ENCODE measurements around the gene GAR1. TPM values are rescaled to one million over a fixed set of nuclear protein-coding genes. Genes with fewer than 3 reads are reported as not detected.

GAR1 gene
- polyA plus RNA-seq, 4 donors = 12.3 to 39.6 (median 26.0) TPM

DNA sequence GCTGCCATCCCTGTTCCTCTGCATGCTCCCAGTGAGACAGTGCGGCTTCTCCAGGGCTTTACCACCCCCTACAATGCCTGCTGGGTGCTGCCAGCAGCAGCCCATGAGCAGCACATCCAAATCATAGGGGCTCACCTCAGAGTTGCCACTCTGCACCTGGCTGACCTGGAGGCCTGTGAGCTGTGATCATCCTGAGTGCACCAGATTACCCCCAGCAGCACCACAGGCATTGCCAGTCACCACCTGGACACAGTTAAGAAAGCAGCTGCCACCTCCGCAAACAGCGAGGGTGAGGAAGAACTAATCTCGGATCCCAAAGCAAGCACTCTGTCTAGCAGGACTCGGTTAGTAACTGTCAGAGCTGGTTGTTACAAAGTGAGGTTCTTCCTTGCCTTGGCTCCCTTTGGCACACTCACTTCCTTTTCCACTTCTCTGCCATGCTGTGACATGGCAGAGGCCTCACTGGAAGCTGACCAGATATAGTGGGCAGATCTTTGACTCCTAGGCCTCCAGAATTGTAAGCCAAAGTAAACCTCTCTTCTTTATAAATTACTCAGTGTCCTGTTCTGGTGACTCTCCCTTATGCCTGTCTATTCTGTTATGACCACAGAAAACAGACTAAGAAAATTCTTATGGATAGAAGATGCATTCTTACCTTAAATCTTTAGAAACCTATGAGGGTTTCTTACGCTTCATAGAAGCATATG, 57.5 kb downstream of the GAR1 start:
- no peak for DNase-seq
- WGBS, 3 donors = 94 to 96% (median 94%) methylated on average over 6 of the region's 6 CpGs
- H3K4me1 ChIP-seq (ENCODE audit: control insufficient read depth in 3 of 3, insufficient read depth in 2 of 3, low read depth in 1 of 3, low read length in 2 of 3) = no peaks in the 10 kb centered on the region
- no peaks in the 10 kb centered on the region for H3K27me3 ChIP-seq (ENCODE audit: control insufficient read depth in 3 of 3, insufficient read depth in 3 of 3, low read length in 3 of 3)
- no peak overlapping the region for H3K27ac ChIP-seq (ENCODE audit: low read depth in 1 of 3, low read length in 2 of 3)
- FAIRE-seq = no peak
- H3K36me3 ChIP-seq (ENCODE audit: control insufficient read depth in 3 of 3, insufficient read depth in 2 of 3, low read depth in 1 of 3, low read length in 3 of 3) = no peaks in the 10 kb centered on the region
- no peaks in the 10 kb centered on the region for H3K9me3 ChIP-seq (ENCODE audit: control insufficient read depth in 2 of 2, insufficient read depth in 1 of 2, low read depth in 1 of 2, low read length in 1 of 2)
- no peak overlapping the region for H3K4me3 ChIP-seq (ENCODE audit: low read depth in 1 of 3, low read length in 3 of 3)

DNA sequence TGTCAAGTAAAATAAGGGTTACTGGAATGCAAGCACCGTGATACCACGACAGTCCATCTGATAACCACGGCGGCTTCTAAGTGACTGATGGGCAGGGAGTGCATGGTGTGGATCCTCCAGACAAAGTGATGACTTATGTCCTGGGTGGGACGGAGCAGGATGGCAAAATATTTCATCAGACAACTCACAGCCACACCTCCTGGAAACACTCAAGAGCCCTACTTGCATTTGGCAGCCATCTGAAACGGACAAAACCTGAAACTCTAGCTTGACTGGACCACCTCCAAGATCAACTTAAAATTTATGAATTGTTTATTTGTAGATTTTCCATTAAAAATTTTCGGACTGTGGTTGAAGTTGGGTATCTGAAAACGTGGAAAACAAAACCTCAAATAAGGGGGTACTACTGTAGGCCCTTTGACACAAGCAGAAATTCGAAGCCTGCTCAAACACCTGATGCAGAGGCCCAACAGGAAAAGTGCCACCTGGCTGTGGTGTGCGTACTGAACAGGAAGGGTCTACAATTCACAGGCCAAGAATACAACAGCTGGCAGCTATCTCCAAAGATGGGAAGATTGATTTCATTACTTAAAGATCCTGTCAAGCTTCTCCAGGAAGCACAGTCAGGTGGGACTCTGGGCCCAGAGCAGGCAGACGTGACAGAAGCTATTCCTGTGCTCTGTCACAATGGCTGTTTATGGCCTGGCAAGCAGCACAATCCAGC, 58.4 kb downstream of the GAR1 start:
- no peaks in the 10 kb centered on the region for H3K27me3 ChIP-seq (ENCODE audit: control insufficient read depth in 3 of 3, insufficient read depth in 3 of 3, low read length in 3 of 3)
- no peaks in the 10 kb centered on the region for H3K36me3 ChIP-seq (ENCODE audit: control insufficient read depth in 3 of 3, insufficient read depth in 2 of 3, low read depth in 1 of 3, low read length in 3 of 3)
- DNase-seq = no peak
- 68 to 79% (median 68%) methylated on average over 11 of the region's 11 CpGs for WGBS, 3 donors
- H3K4me3 ChIP-seq (ENCODE audit: low read depth in 1 of 3, low read length in 3 of 3) = no peak overlapping the region
- H3K9me3 ChIP-seq (ENCODE audit: control insufficient read depth in 2 of 2, insufficient read depth in 1 of 2, low read depth in 1 of 2, low read length in 1 of 2) = no peaks in the 10 kb centered on the region
- H3K27ac ChIP-seq (ENCODE audit: low read depth in 1 of 3, low read length in 2 of 3) = no peak overlapping the region
- no peak for FAIRE-seq
- no peaks in the 10 kb centered on the region for H3K4me1 ChIP-seq (ENCODE audit: control insufficient read depth in 3 of 3, insufficient read depth in 2 of 3, low read depth in 1 of 3, low read length in 2 of 3)

Other genes starting within 250 kb of the GAR1 start
- gene CASP6, start 112.3 kb upstream of the GAR1 start, polyA plus RNA-seq = 100 to 1,000 TPM in 2 of 4 donors, 10 to 100 TPM in 2; 65.1 to 133 (median 98.9) TPM
- gene PLA2G12A, start 85.7 kb upstream of the GAR1 start, polyA plus RNA-seq = 10 to 100 TPM; 11.4 to 91.9 (median 51.5) TPM
- gene CFI, start 13.8 kb upstream of the GAR1 start, polyA plus RNA-seq = 10 to 100 TPM in 2 of 4 donors, 1 to 10 TPM in 2; 6.5 to 43.7 (median 25.7) TPM
- under 1 TPM in 2 of 4 donors, not detected in 2; 0.15 to 0.21 TPM for gene RRH, start 12.2 kb downstream of the GAR1 start, polyA plus RNA-seq
- gene LRIT3, start 32.3 kb downstream of the GAR1 start, polyA plus RNA-seq = under 1 TPM; 0.04 to 0.54 (median 0.23) TPM
- gene EGF, start 97.1 kb downstream of the GAR1 start, polyA plus RNA-seq = 10 to 100 TPM in 1 of 4 donors, under 1 TPM in 1, not detected in 2; 0.48 to 42.2 TPM